K562 (cell line): ENCODE measurements around the gene MTMR6. TPM values are rescaled to one million over a fixed set of nuclear protein-coding genes. Genes with fewer than 3 reads are reported as not detected.

ENCODE experiments used
- ATAC-seq: fragments of 200-7000 bp; cut with Tn5 transposase; 3 replicates; pipeline ENCODE4 v1.9.1; 2020; ENCODE audit warnings: moderate library complexity
- BruUV-seq: library from RNA; stranded (reverse); fragments of 400-500 nt; replicated peaks from 2 replicates; lab custom pipeline; 2021; lab: Mats Ljungman, UMichigan
- CTCF ChIA-PET: fragments of 300-600 bp; formaldehyde crosslinking; extraction: SDS; loops from one replicate; lab custom pipeline; 2021; ENCODE audit warnings: low intra/inter-chr PET ratio; lab: Yijun Ruan, JAX
- POLR2A ChIA-PET: fragments of 300-600, 350-650 bp; sonication (Branson Sonifier 250); formaldehyde crosslinking; extraction: SDS; loops from one replicate; lab custom pipeline; 2021; ENCODE audit warnings: antibody characterized with exemption, inconsistent platforms; lab: Yijun Ruan, JAX
- DNase-seq, 4 experiments: peaks; one replicate each; pipeline versions ENCODE4 v3.0.0 to v3.0.0-alpha.2; 2011 to 2018; ENCODE audit warnings: low spot score in 3 of 4, mixed read lengths in 3 of 4; ENCODE audit errors: extremely low read depth in 1 of 4
- FAIRE-seq: peaks from 2 replicates; lab custom pipeline; 2011; peaks lifted over from hg19 to GRCh38; lab: Jason Lieb, UNC
- H2AFZ ChIP-seq: 2 replicates; pipeline ENCODE4 v1.6.0; 2011; ENCODE audit warnings: low read depth, low read length, control low read depth, inconsistent platforms
- H3K27ac ChIP-seq: fragments of 200-600 bp; 3 replicates; pipeline ENCODE4 v1.8.0; 2011; ENCODE audit warnings: low read depth, mild to moderate bottlenecking, control low read depth, inconsistent platforms, low read length, moderate library complexity, mixed read lengths; ENCODE audit errors: extremely low read depth
- H3K27me3 ChIP-seq, 2 experiments: fragments of 300-600 bp in 1 of 2; 2 replicates in 1 of 2; 3 replicates in 1 of 2; pipeline versions ENCODE4 v1.6.0 to v1.8.0; 2011; ENCODE audit warnings: inconsistent platforms in 2 of 2, low read length in 2 of 2, mild to moderate bottlenecking in 1 of 2, mixed read lengths in 1 of 2, moderate library complexity in 1 of 2; ENCODE audit not compliant: control insufficient read depth in 2 of 2, insufficient read depth in 2 of 2
- H3K36me3 ChIP-seq: fragments of 300-600 bp; 3 replicates; pipeline ENCODE4 v1.8.0; 2011; ENCODE audit warnings: mild to moderate bottlenecking, low read length, inconsistent platforms; ENCODE audit not compliant: control insufficient read depth, insufficient read depth
- H3K4me1 ChIP-seq, 2 experiments: fragments of 200-600 bp in 1 of 2; replicated peaks in 1 of 2; 2 replicates in 1 of 2; 3 replicates in 1 of 2; pipeline versions ENCODE4 v1.5.1 to v1.8.0; 2011; ENCODE audit warnings: inconsistent platforms in 2 of 2, low read length in 2 of 2, mild to moderate bottlenecking in 1 of 2, mixed read lengths in 1 of 2, moderate library complexity in 1 of 2; ENCODE audit not compliant: control insufficient read depth in 2 of 2, insufficient read depth in 2 of 2
- H3K4me2 ChIP-seq: 2 replicates; pipeline ENCODE4 v1.6.1; 2011; ENCODE audit warnings: low read length, control low read depth, inconsistent platforms, mixed read lengths; ENCODE audit not compliant: insufficient read depth
- H3K4me3 ChIP-seq: fragments of 200-600 bp; sonication (generic), shearing (Covaris generic); 2 replicates; pipeline ENCODE4 v1.5.1; 2016; ENCODE audit warnings: control low read depth, inconsistent platforms
- H3K79me2 ChIP-seq: fragments of 200-600 bp; 3 replicates; pipeline ENCODE4 v1.8.0; 2011; ENCODE audit warnings: low read length, inconsistent platforms; ENCODE audit not compliant: control insufficient read depth, insufficient read depth
- H3K9ac ChIP-seq, 2 experiments: 2 replicates each; pipeline versions ENCODE4 v1.6.0 to v1.6.1; 2011; ENCODE audit warnings: low read depth in 2 of 2, low read length in 2 of 2, control low read depth in 1 of 2, inconsistent platforms in 1 of 2, mild to moderate bottlenecking in 1 of 2, mixed read lengths in 1 of 2; ENCODE audit not compliant: insufficient read depth in 1 of 2
- H3K9me1 ChIP-seq: one replicate; pipeline ENCODE4 v1.6.0; 2011; ENCODE audit warnings: inconsistent platforms, mild to moderate bottlenecking, low read length, moderate library complexity; ENCODE audit not compliant: control insufficient read depth, insufficient read depth
- H3K9me3 ChIP-seq: replicated peaks from 2 replicates; pipeline ENCODE4 v1.5.1; 2011; ENCODE audit warnings: low read depth, low read length, inconsistent platforms; ENCODE audit not compliant: control insufficient read depth, insufficient read depth
- H4K20me1 ChIP-seq: replicated peaks from 2 replicates; pipeline ENCODE4 v1.6.1; 2011; ENCODE audit warnings: low read length, inconsistent platforms, mixed read lengths; ENCODE audit not compliant: control insufficient read depth, insufficient read depth
- ARID1B ChIP-seq: fragments of 450-650 bp; IDR thresholded peaks from 2 replicates; pipeline ENCODE4 v1.6.1; 2016; ENCODE audit warnings: antibody characterized with exemption, mild to moderate bottlenecking, inconsistent platforms
- ARID3B ChIP-seq: fragments of 250-450 bp; sonication (Bioruptor Pico); IDR thresholded peaks from 2 replicates; pipeline ENCODE4 v1.4.0; 2020; ENCODE audit warnings: borderline replicate concordance
- BRF2 ChIP-seq: IDR thresholded peaks from 3 replicates; pipeline ENCODE4 v1.6.1; 2011; ENCODE audit warnings: borderline replicate concordance, mild to moderate bottlenecking; ENCODE audit not compliant: insufficient read length, insufficient read depth
- E2F3 ChIP-seq: fragments of 250-450 bp; sonication (Bioruptor Pico); IDR thresholded peaks from 2 replicates; pipeline ENCODE4 v1.4.0; 2020; ENCODE audit warnings: mild to moderate bottlenecking
- JUN ChIP-seq, 2 experiments: sonication (generic) in 1 of 2; formaldehyde crosslinking in 1 of 2; IDR thresholded peaks; 2 replicates each; pipeline versions ENCODE4 v1.6.1 to v1.8.0; 2012 to 2022; ENCODE audit warnings: borderline replicate concordance in 2 of 2, mild to moderate bottlenecking in 2 of 2, improper control_type of control experiment in 1 of 2, low read depth in 1 of 2, low read length in 1 of 2, missing genetic modification reagents in 1 of 2
- NCOA4 ChIP-seq: fragments of 450-650 bp; IDR thresholded peaks from 2 replicates; pipeline ENCODE4 v1.6.1; 2018; ENCODE audit warnings: mild to moderate bottlenecking; ENCODE audit not compliant: partially characterized antibody
- POLR2A ChIP-seq: fragments of 450-650 bp; conservative IDR thresholded peaks from 2 replicates; pipeline ENCODE4 v1.6.1; 2016
- THRAP3 ChIP-seq: fragments of 450-650 bp; IDR thresholded peaks from 2 replicates; pipeline ENCODE4 v1.6.1; 2016; ENCODE audit warnings: mild to moderate bottlenecking, inconsistent platforms, borderline replicate concordance
- ZBTB43 ChIP-seq: sonication (generic); formaldehyde crosslinking; IDR thresholded peaks from 2 replicates; pipeline ENCODE4 v1.8.0; 2023; ENCODE audit warnings: mild to moderate bottlenecking, missing genetic modification reagents
- ZNF282 ChIP-seq: sonication (generic); formaldehyde crosslinking; IDR thresholded peaks from 2 replicates; pipeline ENCODE4 v1.8.1; 2023; ENCODE audit warnings: missing genetic modification reagents
- ZNF324 ChIP-seq: fragments of 250-450 bp; sonication (Bioruptor Pico); IDR thresholded peaks from 2 replicates; pipeline ENCODE4 v1.4.0; 2020; ENCODE audit warnings: mild to moderate bottlenecking
- ZNF589 ChIP-seq: fragments of 200-800 bp; sonication (Bioruptor generic); IDR thresholded peaks from 2 replicates; pipeline ENCODE4 v1.6.1; 2016; ENCODE audit warnings: low read depth, missing genetic modification characterization, missing compliant biosample characterization
- WGBS: fragments of 100-300 bp; shearing (Covaris generic); methylation state at CpG from one replicate; pipeline ENCODE4 v1.1.6; 2016; ENCODE audit warnings: low coverage, mixed read lengths; ENCODE audit not compliant: insufficient coverage; ENCODE audit errors: missing lambda C conversion rate; 5-methylcytosine and 5-hydroxymethylcytosine counted together
- in situ Hi-C: fragments of 300-500 bp; cut with MboI; formaldehyde crosslinking; loops from 4 replicates; pipeline ENCODE4 v1.15.0; 2018; ENCODE audit warnings: inconsistent platforms, mixed read lengths
- intact Hi-C: fragments of 100-400 bp; cut with micrococcal nuclease; formaldehyde crosslinking; loops from 2 replicates; pipeline ENCODE4 v1.14.2; 2022
- polyA plus RNA-seq, 8 experiments: library from polyadenylated mRNA; depleted of rRNA in 4 of 8; stranded (reverse) in 5 of 8; unstranded in 3 of 8; fragments of >200 nt; fragmentation: Nextera tagmentation in 2 of 8; fragmentation: Illumina TruSeq in 1 of 8; extraction: Ambion mirVana in 2 of 8; extraction: Trizol in 1 of 8; gene quantifications; 2 replicates each; pipeline versions ENCODE4 v1.2.1 to v1.2.3, GENCODE V29; 2011 to 2014; ENCODE audit warnings: inconsistent platforms in 1 of 8, missing spikeins in 1 of 8
- total RNA-seq, 7 experiments: library from RNA; depleted of rRNA in 6 of 7; stranded (reverse); fragments of >200 nt in 6 of 7; fragmentation: Illumina TruSeq in 2 of 7; extraction: Trizol in 2 of 7; gene quantifications; 2 replicates each; pipeline versions ENCODE4 v1.2.1 to v1.2.3, GENCODE V29; 2011 to 2021; ENCODE audit warnings: low replicate concordance in 1 of 7

The MTMR6 gene
- total and polyA plus RNA-seq, 9 of the 15 experiments (the other 6 are each of a cell fraction or from before 2014, with no cell fraction given): 3.9 to 10.8 (median 7.7) TPM

DNA sequence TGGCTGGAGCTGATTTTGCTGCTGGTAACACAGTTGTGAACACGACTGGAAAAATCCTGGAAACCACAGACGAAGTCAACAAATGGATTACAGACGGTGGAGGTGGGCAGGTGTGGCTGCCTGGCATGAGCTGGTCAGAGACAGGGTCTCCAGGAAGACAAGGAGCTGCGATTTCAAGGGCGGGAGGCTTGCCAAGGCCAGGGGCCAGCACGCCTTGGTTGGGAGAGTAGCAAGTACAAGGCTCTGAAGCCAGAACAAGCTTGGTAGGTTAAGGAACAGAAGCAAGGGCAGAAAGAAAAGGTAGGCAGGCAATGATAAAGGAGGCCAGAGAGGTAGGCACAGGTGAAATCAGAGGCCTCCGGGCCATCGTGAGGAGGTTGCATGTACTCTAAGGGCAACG is 64.5 kb downstream of the MTMR6 start (continued):
- TF ChIP-seq BRF2: no peak
- TF ChIP-seq ZNF589: no peak
- TF ChIP-seq POLR2A: no peak
- TF ChIP-seq THRAP3: no peak
- TF ChIP-seq ZNF282 (CRISPR knock-in tag): no peak
- TF ChIP-seq E2F3: no peak
- no peak for TF ChIP-seq ARID1B
- TF ChIP-seq ZNF324 (CRISPR knock-in tag): no peak
- TF ChIP-seq ARID3B (CRISPR knock-in tag): no peak

DNA sequence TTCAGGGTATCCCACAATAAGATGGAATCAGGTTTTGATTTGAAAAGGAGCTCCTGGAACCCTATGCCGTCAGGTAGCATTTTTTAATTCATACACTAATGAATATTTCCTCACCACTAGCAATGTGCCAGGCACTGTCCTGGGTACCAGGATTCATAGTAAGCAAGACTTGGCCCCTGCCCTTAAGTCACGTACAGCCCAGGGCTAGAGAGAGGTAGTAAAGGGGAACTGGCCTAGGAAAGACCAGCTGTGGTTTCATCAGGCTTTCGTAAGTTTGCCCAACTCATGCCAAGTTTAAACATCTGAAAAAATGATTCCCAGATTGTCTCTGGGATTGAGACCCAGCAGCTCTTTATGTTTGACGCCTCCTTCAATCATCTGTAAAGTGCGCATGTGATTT is 69.3 kb downstream of the MTMR6 start:
- H3K27me3 ChIP-seq: peaks cover 7 to 20% of the 10 kb centered on the region in 2 experiments; a peak in 3 of 5 replicates
- CTCF ChIA-PET: no interaction called here

More for the DNA sequence above, 69.3 kb downstream of the MTMR6 start:
- DNase-seq: no peak
- BruUV-seq: no TSS peak
- intact Hi-C loops: no loop called here
- no peak for TF ChIP-seq ZBTB43
- no peak for TF ChIP-seq JUN (IDR thresholded peaks at IDR 0.05; ENCODE audit: borderline replicate concordance, low read depth, low read length)
- no peak for TF ChIP-seq JUN (CRISPR knock-in tag; IDR thresholded peaks at IDR 0.05; ENCODE audit: borderline replicate concordance)
- TF ChIP-seq NCOA4: no peak
- H2AFZ ChIP-seq: no peak overlapping the region
- POLR2A ChIA-PET: no interaction called here
- no peak overlapping the region for H3K4me3 ChIP-seq
- in situ Hi-C loops: no loop called here
- H3K79me2 ChIP-seq: no peaks in the 10 kb centered on the region
- H3K4me1 ChIP-seq: no peaks in the 10 kb centered on the region
- WGBS: 0% methylated on average over 5 of the region's 5 CpGs
- no peak overlapping the region for H3K9ac ChIP-seq
- no peak for FAIRE-seq
- H3K27ac ChIP-seq: no peak overlapping the region
- ATAC-seq: no peak
- H3K9me1 ChIP-seq: no peaks in the 10 kb centered on the region
- H3K36me3 ChIP-seq: no peaks in the 10 kb centered on the region
- H3K9me3 ChIP-seq: no peaks in the 10 kb centered on the region
- no peak overlapping the region for H3K4me2 ChIP-seq
- no peaks in the 10 kb centered on the region for H4K20me1 ChIP-seq
